HEK293T (cell line): ENCODE data around the gene CIART.

Source experiments
- ARNT ChIP-seq: fragments of 450-650 bp; IDR thresholded peaks from 2 replicates; pipeline ENCODE4 v1.6.1; 2017; ENCODE audit warnings: mild to moderate bottlenecking
- BHLHE40 ChIP-seq: fragments of 450-650 bp; IDR thresholded peaks from 2 replicates; pipeline ENCODE4 v1.6.1; 2016; ENCODE audit warnings: mild to moderate bottlenecking, moderate library complexity, borderline replicate concordance
- ELF4 ChIP-seq: fragments of 450-650 bp; IDR thresholded peaks from 2 replicates; pipeline ENCODE4 v1.6.1; 2017; ENCODE audit warnings: antibody characterized with exemption
- FOXA1 ChIP-seq: fragments of 450-650 bp; IDR thresholded peaks from 2 replicates; pipeline ENCODE4 v1.6.1; 2016; ENCODE audit warnings: mild to moderate bottlenecking
- FOXM1 ChIP-seq: fragments of 450-650 bp; IDR thresholded peaks from 2 replicates; pipeline ENCODE4 v1.6.1; 2017; ENCODE audit warnings: mild to moderate bottlenecking, borderline replicate concordance
- HDGF ChIP-seq: fragments of 450-650 bp; IDR thresholded peaks from 2 replicates; pipeline ENCODE4 v1.6.1; 2017; ENCODE audit warnings: antibody characterized with exemption, borderline replicate concordance
- NFRKB ChIP-seq: fragments of 450-650 bp; IDR thresholded peaks from 2 replicates; pipeline ENCODE4 v1.6.1; 2016; ENCODE audit warnings: mild to moderate bottlenecking, moderate library complexity
- SP1 ChIP-seq: fragments of 450-650 bp; IDR thresholded peaks from 2 replicates; pipeline ENCODE4 v1.6.1; 2017
- SUZ12 ChIP-seq: fragments of 450-650 bp; IDR thresholded peaks from 2 replicates; pipeline ENCODE4 v1.6.1; 2016; ENCODE audit warnings: mild to moderate bottlenecking
- TARDBP ChIP-seq: fragments of 450-650 bp; IDR thresholded peaks from 2 replicates; pipeline ENCODE4 v1.6.1; 2016

- no peak for TF ChIP-seq NFRKB
- no peak for TF ChIP-seq TARDBP
- no peak for TF ChIP-seq BHLHE40
- TF ChIP-seq SUZ12: no peak
- no peak for TF ChIP-seq SP1
- TF ChIP-seq ELF4: no peak
- TF ChIP-seq ARNT: no peak
- TF ChIP-seq HDGF: no peak
- TF ChIP-seq FOXA1: no peak
- no peak for TF ChIP-seq FOXM1
Measured at GRCh38 chr1:150262388-150263320, 19.7 kb upstream of the CIART start.
